Osteocyte (in vitro differentiated cells): Measurements from ENCODE around the gene DOK7. TPM values are rescaled to one million over a fixed set of nuclear protein-coding genes. Genes with fewer than 3 reads are reported as not detected.

ENCODE experiments used
- DNase-seq: peaks from one replicate; pipeline ENCODE4 v3.0.0; 2021; ENCODE audit warnings: mixed read lengths; ENCODE audit not compliant: unreplicated experiment; ENCODE audit errors: extremely low spot score
- H3K27ac Mint-ChIP-seq: one replicate; pipeline ENCODE4 v1.8.0; 2021; ENCODE audit warnings: mild to moderate bottlenecking, mixed read lengths; ENCODE audit not compliant: unreplicated experiment
- H3K27me3 Mint-ChIP-seq: one replicate; pipeline ENCODE4 v1.8.0; 2021; ENCODE audit warnings: mixed read lengths; ENCODE audit not compliant: unreplicated experiment
- H3K36me3 Mint-ChIP-seq: one replicate; pipeline ENCODE4 v1.8.0; 2021; ENCODE audit warnings: mixed read lengths; ENCODE audit not compliant: unreplicated experiment
- H3K4me1 Mint-ChIP-seq: one replicate; pipeline ENCODE4 v1.8.0; 2021; ENCODE audit warnings: mixed read lengths; ENCODE audit not compliant: unreplicated experiment
- H3K4me3 Mint-ChIP-seq: one replicate; pipeline ENCODE4 v1.8.0; 2021; ENCODE audit warnings: mild to moderate bottlenecking, moderate library complexity, mixed read lengths; ENCODE audit not compliant: unreplicated experiment
- H3K9me3 Mint-ChIP-seq: one replicate; pipeline ENCODE4 v1.8.0; 2021; ENCODE audit warnings: mixed read lengths; ENCODE audit not compliant: unreplicated experiment
- CTCF ChIP-seq: fragments of 200-600 bp; sonication (generic); IDR thresholded peaks from 2 replicates; pipeline ENCODE4 v1.5.0; 2021; ENCODE audit warnings: antibody characterized with exemption, mild to moderate bottlenecking, moderate library complexity
- long read RNA-seq: library from polyadenylated mRNA; unstranded; transcript quantifications from one replicate; pipeline ENCODE4 v2.0.0, GENCODE V29; 2021
- total RNA-seq: library from RNA; stranded (reverse); gene quantifications from 2 replicates; pipeline ENCODE4 v1.2.1, GENCODE V29; 2021

DOK7 gene
- total RNA-seq: not detected in 2 replicates
- long read RNA-seq: 0 reads

- H3K36me3 Mint-ChIP-seq: no peaks in the 10 kb centered on the region
- H3K27ac Mint-ChIP-seq: no peak within 1 kb of the TSS
- peaks cover 11% of the 10 kb centered on the region for H3K27me3 Mint-ChIP-seq
- TF ChIP-seq CTCF: no peak
- H3K4me3 Mint-ChIP-seq: no peak within 1 kb of the TSS
- DNase-seq: no peak
- H3K9me3 Mint-ChIP-seq: peaks cover 3% of the 10 kb centered on the region
- no peaks in the 10 kb centered on the region for H3K4me1 Mint-ChIP-seq
Observed at GRCh38 chr4:3462790-3463415, at the start of gene DOK7. TSS of gene DOK7 (plus strand) at chr4:3463306. CDS start at chr4:3463376, 70 bp downstream.

GRCh38 chr4:3413675-3414420 is 49.3 kb upstream of the DOK7 start:
- no peaks in the 10 kb centered on the region for H3K9me3 Mint-ChIP-seq
- no peak overlapping the region for H3K27ac Mint-ChIP-seq
- no peaks in the 10 kb centered on the region for H3K27me3 Mint-ChIP-seq
- DNase-seq: no peak
- no peak for TF ChIP-seq CTCF
- H3K4me3 Mint-ChIP-seq: no peak overlapping the region
- H3K36me3 Mint-ChIP-seq: peaks cover 12% of the 10 kb centered on the region
- H3K4me1 Mint-ChIP-seq: peaks cover 10% of the 10 kb centered on the region

- H3K27me3 Mint-ChIP-seq: no peaks in the 10 kb centered on the region
- H3K4me1 Mint-ChIP-seq: peaks cover 8% of the 10 kb centered on the region
- DNase-seq: no peak
- H3K4me3 Mint-ChIP-seq: no peak overlapping the region
- no peak overlapping the region for H3K27ac Mint-ChIP-seq
- TF ChIP-seq CTCF: no peak
- H3K9me3 Mint-ChIP-seq: no peaks in the 10 kb centered on the region
- H3K36me3 Mint-ChIP-seq: peaks cover 12% of the 10 kb centered on the region
Observed at GRCh38 chr4:3414421-3415279, 48.5 kb upstream of the DOK7 start.

- no peak for TF ChIP-seq CTCF
- no peak for DNase-seq
- H3K9me3 Mint-ChIP-seq: no peaks in the 10 kb centered on the region
- peaks cover 4% of the 10 kb centered on the region for H3K4me1 Mint-ChIP-seq
- H3K4me3 Mint-ChIP-seq: no peak overlapping the region
- H3K36me3 Mint-ChIP-seq: peaks cover 12% of the 10 kb centered on the region
- H3K27ac Mint-ChIP-seq: no peak overlapping the region
- no peaks in the 10 kb centered on the region for H3K27me3 Mint-ChIP-seq
Observed at GRCh38 chr4:3415471-3416141, 47.5 kb upstream of the DOK7 start.
